Coronary artery (tissue), 2 donors: ENCODE results near the gene TNKS1BP1.
A peak's percentile ranks its signal among the peaks of the same experiment; 100 is the strongest.
"Not testable (repeated sequence)": the region's sequence is repeated elsewhere in the genome, so short reads cannot be mapped to it uniquely, and the experiment has no call there.

Source experiments
- DNase-seq: peaks from one replicate; pipeline ENCODE4 v3.0.0-alpha.2; 2017; ENCODE audit warnings: low spot score
- H3K27ac ChIP-seq, 2 donors: fragments of 200-600 bp; sonication (generic); one replicate each; pipeline ENCODE4 v1.5.1; 2016 to 2019
- H3K4me3 ChIP-seq: fragments of 200-600 bp; sonication (generic); 2 replicates; pipeline ENCODE4 v1.5.1; 2016; ENCODE audit warnings: mild to moderate bottlenecking, moderate library complexity
- TF ChIP-seq, protein P1 (sequence below): fragments of 200-600 bp; sonication (generic); IDR thresholded peaks from one replicate; pipeline ENCODE4 v1.5.1; 2019; ENCODE audit warnings: antibody characterized with exemption

The TNKS1BP1 gene

DNA sequence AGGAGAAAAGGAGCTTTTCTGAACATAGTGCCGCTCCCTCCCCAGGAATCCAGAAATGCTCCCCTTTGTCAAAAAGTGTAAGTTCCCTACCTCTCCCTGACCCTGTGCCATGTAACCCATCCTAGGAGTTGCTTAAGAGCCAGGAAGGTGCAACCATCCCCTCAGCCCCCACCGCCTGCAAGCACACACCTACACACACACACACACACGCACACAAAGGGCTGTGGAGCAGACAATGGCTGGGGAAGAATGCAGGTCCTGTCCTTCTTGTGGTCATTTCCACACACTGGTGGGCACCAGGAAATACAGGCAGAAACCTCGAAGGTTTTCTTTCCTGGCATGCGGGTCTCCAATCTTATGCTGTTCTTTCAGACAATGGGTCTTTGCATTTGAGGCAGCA lies 14.6 kb upstream of the TNKS1BP1 start:
- no peak for DNase-seq
- no peak overlapping the region for H3K4me3 ChIP-seq
- no peak overlapping the region for H3K27ac ChIP-seq
- TF ChIP-seq, protein P1, sequence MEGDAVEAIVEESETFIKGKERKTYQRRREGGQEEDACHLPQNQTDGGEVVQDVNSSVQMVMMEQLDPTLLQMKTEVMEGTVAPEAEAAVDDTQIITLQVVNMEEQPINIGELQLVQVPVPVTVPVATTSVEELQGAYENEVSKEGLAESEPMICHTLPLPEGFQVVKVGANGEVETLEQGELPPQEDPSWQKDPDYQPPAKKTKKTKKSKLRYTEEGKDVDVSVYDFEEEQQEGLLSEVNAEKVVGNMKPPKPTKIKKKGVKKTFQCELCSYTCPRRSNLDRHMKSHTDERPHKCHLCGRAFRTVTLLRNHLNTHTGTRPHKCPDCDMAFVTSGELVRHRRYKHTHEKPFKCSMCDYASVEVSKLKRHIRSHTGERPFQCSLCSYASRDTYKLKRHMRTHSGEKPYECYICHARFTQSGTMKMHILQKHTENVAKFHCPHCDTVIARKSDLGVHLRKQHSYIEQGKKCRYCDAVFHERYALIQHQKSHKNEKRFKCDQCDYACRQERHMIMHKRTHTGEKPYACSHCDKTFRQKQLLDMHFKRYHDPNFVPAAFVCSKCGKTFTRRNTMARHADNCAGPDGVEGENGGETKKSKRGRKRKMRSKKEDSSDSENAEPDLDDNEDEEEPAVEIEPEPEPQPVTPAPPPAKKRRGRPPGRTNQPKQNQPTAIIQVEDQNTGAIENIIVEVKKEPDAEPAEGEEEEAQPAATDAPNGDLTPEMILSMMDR, result no peak

DNA sequence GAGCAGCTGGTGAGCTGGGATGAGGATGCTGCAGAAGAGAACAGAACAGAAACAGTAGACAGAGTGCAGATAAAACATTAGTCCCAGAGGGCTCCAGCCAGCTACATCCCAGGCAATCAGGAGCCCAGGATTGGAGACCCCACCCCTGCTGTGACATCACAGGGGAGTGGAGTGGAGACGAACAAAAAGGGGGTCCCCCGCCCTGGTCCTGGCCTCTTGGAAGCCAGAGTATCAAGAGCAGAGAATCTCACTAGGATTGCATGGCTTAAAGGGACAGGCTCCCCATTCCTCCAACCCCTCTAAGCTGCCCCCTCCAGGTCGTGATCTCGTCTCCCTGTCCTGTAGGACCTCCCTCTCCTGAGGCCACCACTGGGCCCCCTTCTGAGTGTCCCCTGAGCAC lies 13.4 kb upstream of the TNKS1BP1 start, which contains the start of gene P2RX3:
P2RX3 (plus strand) TSS at position 211 of the 400 bp plus-strand sequence. CDS start 199 bp downstream, outside the sequence.
- no peak within 1 kb of the TSS for H3K4me3 ChIP-seq

DNA sequence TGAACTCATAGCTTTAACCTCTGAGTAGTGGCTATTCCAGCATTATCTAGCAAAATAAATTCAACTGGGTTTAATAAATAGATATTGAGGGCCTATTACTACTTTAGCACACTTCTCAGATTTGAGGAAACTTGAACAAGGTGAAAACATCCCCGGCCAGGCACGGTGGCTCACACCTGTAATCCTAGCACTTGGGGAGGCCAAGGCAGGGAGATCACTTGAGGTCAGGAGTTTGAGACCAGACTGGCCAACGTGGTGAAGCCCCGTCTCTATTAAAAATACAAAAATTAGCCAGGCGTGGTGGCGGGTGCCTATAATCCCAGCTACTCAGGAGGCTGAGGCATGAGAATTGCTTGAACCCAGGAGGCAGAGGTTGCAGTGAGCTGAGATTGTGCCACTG lies 12.1 kb upstream of the TNKS1BP1 start:
- not testable (repeated sequence) for H3K27ac ChIP-seq, H3K4me3 ChIP-seq, DNase-seq

More for the DNA sequence above, 13.4 kb upstream of the TNKS1BP1 start, which contains the start of gene P2RX3:
- DNase-seq, result no peak
- TF ChIP-seq, protein P1, result no peak
- H3K27ac ChIP-seq, result no peak within 1 kb of the TSS

DNA sequence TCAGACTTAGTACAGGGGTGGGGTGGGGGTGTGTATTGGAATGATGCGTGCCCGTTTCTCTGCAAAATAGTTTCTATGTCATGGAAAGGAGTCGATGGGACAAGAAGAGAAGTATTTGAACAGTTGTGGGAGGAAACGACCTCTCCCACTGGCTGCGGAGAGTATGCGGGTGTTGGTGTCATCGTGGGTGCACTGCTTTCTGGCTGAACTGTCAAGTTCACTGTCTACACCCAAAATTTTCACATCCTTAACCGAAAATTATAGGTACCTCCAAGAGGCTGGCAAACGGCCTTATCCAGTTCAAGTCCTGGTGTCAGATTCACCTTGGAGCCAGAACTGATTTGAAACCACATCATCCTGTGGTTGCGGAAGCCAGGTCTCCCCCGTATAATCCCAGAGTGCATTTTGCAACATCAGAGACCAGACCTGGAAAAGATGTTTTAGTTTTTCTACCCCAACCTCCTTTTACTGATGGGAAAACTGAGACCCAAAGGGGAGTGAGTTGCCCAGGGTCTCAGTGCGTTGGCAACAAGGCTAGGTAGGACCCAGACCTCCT lies 11.4 kb upstream of the TNKS1BP1 start:
- TF ChIP-seq, protein P1, result no peak
- Histone ChIP-seq H3K4me3 (peak overlapping the region; percentile 97), H3K27ac (peak overlapping the region; percentile 83 to 97)
- no peak for DNase-seq

DNA sequence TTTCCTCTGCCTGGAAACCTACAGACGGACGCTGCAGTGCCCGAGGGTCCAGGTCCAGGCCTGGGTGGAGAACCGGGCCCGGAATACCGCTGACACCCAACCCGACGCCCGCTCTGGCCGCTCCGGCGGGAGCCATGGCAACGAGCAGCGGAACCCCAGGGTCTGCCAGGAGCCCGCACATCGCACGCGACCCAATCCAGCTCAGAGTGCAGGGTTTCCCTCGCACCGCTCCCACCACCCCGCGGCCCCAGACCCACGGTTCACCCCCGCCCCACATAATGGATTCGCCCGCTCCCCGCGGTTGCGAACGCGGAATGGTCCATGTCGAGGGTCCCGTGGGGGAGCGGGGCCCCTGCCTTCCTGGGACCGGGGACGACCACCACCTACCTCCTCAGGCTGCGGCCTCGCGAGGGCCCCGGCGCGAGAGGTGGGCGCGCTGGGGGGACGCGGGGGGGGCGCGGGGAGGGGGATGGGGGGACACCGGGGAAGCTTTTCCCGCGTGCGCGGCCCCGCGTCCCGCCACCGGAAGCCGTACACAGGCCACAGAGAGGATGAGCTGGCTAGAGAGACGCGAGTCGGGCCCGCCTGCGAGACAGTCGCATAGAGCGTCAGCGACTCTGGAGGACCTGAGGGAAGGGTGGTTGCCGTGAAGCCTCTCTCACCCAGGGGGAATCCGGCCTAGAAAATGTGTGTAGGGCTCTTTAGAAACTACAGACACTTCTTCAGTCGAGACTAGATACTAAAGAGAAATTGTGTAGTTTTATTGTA lies 10.8 kb upstream of the TNKS1BP1 start, which contains the start of gene SSRP1:
SSRP1 (minus strand) TSS at position 550 of the 768 bp plus-strand sequence. CDS start 771 bp downstream, outside the sequence.
- Histone ChIP-seq H3K4me3 (peak within 1 kb of the TSS; percentile 97), H3K27ac (peak within 1 kb of the TSS; percentile 83 to 97)
- TF ChIP-seq, protein P1, result no peak
- DNase-seq, result peak; percentile 90

DNA sequence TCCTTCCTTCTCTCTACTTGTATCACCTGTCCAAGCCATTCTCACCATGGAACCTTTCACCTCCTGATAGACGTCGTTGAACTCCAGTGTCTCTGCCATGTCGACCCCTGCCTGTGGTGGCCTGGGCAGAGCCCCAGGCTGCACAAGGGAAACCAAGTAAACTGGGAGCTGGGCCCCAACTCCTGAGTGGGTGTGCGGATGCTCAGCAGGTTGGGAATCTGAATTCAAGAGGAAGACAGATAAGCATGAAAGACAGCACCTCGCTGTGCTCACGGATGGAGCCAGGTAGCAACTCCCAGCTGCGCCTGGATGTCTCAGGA lies 10.2 kb upstream of the TNKS1BP1 start:
- no peak for DNase-seq
- Histone ChIP-seq H3K4me3 (peak overlapping the region; percentile 97), H3K27ac (peak overlapping the region; percentile 83 to 97)
- TF ChIP-seq, protein P1, result no peak

DNA sequence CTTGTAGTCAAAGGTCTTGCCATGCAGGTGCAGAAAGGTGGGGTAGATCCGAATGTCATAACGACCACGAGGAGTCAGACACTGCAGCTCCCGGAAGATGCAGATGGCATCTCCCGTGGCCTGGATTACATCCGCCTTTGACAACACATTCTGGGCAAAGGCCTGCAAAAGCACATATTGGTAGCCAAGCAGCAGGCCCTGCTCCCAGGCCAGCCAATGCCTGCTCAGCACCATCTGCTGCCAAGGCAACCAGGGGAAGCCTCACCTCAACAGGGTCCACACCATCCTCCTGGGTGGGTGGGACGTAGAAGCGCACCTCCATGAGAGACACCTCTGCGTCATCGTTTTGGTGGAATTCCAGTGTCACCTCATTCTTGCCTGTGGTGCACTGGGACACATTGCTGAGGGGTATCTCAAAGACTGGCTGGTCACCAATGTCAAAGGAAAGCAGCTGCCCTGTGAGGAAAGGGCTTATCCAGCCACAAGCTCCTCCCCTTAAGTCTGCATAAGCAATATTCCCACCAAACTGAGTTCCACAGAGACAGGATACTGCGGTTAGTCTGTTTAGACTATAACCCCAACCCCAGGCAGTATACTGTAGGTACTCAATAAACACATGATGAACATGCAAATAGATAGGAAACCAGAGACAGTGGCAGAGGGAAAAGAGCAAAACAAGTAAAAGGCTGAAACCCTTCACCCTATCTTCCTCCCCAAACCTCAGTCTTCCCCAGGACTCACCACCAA lies 8.1 kb upstream of the TNKS1BP1 start:
- DNase-seq, result no peak
- Histone ChIP-seq H3K27ac (no peak overlapping the region), H3K4me3 (no peak overlapping the region)
- TF ChIP-seq, protein P1, result no peak
